NCI-H1930 (cell line): Measurements from ENCODE around the gene LEAP2.
A peak's percentile ranks its signal among the peaks of the same experiment; 100 is the strongest.
"Not testable (repeated sequence)": the region's sequence is repeated elsewhere in the genome, so short reads cannot be mapped to it uniquely, and the experiment has no call there.

Source experiments
- DNase-seq, 2 experiments: peaks; one replicate each; lab custom pipeline; 2025; lab: John Stamatoyannopoulos, UW

The LEAP2 gene

GRCh38 chr5:132840896-132841295, 32.6 kb upstream of the LEAP2 start:
- no peak for DNase-seq

DNA sequence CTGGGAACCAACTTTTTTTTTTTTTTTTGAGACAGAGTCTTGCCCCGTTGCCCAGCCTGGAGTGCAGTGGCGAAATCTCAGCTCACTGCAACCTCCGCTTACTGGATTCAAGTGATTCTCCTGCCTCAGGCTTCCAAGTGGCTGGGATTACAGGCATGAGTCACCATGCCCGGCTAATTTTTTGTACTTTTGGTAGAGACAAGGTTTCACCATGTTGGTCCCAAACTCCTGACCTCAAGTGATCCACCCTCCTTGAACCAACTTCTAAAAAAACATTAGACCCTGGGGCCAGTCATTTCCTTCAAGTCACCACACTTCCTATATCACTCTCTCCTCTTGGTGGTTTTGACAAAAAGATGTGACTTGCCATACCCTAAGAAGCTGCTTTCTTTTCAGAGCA, 32.2 kb upstream of the LEAP2 start:
- no peak for DNase-seq

DNA sequence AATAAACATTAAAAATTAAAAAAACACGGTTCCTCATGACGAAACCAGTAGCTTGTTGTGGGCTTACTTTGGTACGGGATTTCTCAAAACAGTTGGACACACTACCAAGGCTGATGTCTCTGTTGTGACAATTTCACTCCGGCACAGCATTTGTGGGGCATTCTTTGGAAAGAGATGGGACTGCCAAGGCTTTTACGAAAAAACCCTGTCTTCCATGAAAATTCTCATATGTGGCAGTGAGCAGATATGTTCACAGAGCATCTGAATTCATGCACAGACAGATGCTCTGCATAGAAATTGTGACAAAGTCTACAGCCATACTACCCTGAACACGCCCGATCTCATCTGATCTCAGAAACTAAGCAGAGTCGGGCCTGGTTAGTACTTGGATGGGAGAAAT, 25.2 kb upstream of the LEAP2 start:
- no peak for DNase-seq

DNA sequence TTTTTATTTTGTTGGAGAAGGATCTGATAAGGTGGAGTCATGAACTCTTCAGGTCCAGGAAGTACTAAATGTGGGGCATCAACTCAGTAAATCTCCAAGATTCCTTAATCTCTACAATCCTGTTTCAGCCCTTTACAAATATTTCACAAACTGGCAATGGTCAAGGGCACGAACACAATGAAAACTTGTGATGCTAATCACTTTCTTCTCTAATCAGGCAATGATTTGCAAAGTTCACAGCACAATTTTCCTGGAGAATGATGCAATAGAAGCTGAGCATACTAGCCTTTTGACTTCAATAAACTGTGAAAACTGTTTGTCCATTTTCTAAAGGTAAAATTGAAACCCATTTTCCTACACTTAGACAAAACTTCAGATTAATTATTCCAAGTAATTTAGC, 24.1 kb upstream of the LEAP2 start:
- DNase-seq, result no peak

- no peak for DNase-seq
Observed at GRCh38 chr5:132850066-132850465, 23.4 kb upstream of the LEAP2 start.

DNA sequence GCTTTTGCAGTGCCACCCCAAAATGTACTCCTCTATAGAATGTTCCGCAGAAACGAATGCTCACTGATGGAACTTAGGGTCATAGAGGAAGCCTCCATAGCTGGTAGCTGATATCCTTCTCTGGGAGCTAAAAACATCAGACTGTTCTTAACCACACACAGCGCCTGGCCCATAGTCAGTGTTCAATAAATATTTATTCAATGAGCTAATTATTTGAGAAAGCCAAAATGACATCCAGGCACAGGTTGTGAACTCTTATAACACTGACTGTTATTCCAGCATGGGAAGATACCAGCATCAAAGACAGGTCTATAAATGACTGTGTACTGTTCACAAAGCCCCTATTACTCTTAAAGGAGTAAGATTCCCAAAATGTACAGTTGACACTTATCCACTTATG, 20.1 kb upstream of the LEAP2 start:
- no peak for DNase-seq

DNA sequence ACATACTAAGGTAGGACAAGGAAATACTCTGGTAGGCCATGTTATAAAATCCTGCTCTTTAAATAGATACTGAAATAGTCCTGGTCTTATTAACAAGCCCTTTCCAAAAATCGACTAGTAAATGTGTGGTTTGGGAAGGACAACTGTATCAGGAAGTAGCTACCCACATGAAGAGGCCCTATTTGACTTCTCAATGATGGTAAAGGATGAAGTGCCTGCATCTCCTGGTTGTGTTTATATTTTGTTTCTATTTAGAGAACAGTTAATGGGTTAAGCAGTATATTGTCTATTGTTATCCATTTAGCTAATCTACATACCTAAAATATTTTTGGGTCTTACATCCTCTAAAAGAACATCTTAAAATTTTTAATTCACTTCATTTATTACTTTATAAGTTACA, 19.7 kb upstream of the LEAP2 start:
- no peak for DNase-seq

DNA sequence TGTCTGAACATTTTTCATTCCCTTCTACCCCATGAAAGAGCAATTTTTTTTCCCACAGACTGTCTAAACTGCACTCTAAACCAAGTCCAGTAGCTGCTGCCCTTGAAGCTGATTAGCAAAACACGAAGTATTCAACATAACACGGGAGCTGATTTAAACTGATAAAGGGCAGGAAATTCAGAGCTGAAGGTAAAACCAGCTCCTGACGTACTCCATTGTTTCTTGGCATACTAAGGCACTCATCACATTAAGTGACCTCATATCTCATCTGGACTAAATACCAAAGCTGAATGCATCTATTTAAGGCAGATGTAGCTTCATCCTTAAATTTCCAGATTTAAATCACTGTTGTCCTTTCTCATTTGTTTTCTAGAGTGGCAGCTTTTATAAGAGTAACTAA, 19.2 kb upstream of the LEAP2 start:
- no peak for DNase-seq

GRCh38 chr5:132854992-132855391, 18.5 kb upstream of the LEAP2 start:
- not testable (repeated sequence) for DNase-seq

DNA sequence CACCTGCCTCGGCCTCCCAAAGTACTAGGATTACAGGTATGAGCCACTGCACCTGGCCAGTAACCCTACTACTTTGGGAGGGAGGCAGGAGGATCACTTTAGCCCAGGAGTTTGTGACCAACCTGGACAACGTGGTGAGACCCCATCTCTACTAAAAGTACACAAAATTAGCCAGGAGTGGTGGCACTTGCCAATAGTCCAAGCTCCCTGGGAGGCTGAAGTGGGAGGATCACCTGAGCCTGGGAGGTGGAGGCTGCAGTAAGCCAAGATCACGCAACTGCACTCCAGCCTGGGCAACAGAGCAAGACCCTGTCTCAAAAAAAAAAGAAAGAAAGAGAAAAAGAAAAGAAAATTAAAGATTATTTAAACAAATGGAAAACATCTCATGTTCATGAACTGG, 17.5 kb upstream of the LEAP2 start:
- no peak for DNase-seq

GRCh38 chr5:132859889-132860437, 13.5 kb upstream of the LEAP2 start:
- DNase-seq, result no peak

DNA sequence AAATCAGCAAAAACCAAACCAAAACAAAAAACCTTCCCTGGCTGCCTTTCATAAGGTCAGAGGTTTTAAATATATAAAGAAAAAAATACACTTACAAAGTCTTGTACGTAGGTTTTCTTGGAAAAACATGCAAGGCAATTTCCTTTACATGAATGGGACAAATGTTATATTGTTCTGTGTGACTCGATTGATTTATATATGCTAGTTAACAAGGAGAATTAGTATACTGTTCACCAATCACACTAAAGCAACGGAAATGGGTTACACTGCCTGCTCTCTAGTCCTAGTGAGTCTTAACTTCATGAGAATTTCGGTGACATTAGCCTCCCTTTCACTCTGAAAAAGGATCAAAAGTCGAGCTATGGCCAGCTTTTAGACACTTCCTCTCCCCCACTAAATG, 12.7 kb upstream of the LEAP2 start:
- no peak for DNase-seq

DNA sequence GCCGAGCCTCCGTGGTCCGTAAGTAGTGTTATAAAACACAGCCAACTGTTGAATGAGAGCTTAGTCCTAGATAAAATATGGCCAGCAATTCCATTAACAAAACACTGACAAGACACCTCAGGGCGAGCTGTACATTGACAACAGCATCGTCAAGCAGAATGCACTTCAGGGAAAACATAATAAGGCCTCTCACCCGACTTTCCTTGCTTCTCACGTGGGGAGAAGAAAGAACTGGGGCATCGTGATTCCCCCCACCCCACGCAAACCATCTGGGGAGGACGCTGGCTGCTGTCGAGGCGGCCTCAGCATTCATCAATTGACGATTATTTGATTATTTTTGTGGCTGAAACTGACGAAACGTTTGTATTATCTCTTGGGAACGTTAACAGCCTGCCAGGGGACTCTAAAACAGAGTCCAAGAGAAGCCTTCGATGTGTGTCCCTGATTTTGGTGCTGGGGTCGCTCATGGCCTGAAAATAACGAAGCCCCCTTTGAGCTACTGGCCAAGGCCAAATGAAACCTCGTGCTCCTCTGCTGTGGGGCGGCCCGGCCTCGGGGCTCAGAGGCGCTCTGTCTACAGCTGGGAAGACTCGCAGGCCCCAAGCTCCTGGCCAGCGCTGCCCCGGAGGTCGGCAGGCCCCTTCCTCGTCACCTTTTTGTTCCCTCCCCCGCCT, 7.7 kb upstream of the LEAP2 start:
- no peak for DNase-seq

DNA sequence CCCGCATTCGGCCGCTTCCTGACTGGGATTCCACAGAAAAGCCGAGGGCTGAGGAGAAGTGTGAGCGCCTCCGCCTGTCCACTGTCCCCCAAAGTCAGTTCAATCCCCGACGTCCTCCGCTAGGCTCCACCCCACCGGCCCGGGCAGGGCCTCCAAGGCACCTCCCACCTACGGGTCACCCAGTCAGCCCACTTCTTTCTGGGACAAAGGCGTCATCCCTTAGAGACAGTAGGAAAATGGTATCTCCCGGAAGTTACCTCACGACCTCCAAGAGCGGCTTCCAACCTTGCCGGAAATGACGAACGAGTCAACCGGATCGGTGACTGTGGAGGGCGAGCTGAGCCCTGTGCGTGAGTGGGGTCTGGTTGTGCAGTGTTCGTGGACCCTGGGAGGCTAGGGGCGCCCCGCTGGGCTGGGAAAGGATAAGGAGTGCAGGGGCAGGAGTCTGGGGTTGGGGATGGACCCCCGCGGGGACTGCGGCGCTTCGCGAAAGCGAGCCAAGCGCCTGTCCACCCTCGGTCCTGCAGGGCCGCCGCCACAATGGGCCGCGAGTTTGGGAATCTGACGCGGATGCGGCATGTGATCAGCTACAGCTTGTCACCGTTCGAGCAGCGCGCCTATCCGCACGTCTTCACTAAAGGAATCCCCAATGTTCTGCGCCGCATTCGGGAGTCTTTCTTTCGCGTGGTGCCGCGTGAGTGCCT, 7.0 kb upstream of the LEAP2 start, which contains the start of the genes GDF9 and UQCRQ:
TSS of gene GDF9 (minus strand) at position 128 of the 704 bp plus-strand sequence. CDS start 1,936 bp downstream, outside the sequence.
TSS of gene UQCRQ (plus strand) at position 301 of the 704 bp plus-strand sequence. CDS start at position 541, 240 bp downstream.
- peak; percentile 89 to 92 for DNase-seq

- DNase-seq, result no peak
Observed at GRCh38 chr5:132867046-132867451, 6.4 kb upstream of the LEAP2 start.

DNA sequence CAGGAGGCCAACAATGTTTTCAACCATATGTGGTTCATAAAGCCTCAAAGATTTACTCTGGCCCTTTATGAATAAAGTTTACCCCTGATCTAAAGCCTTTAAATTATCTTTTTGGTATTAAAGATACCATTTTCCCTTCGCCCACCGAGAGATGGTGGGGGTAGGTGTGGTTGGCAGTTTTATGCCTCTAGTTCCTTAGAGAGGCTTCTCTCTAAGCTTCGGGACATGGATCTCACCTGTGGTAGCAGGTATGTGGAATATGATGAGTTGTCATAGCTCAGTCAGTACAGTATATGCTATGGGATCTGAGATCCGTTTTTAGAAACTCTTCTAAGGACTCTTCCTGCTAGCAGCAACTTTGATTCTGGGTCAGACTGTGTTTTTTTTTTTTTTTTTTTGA, 4.7 kb upstream of the LEAP2 start:
- DNase-seq, result no peak

GRCh38 chr5:132870801-132871200, 2.7 kb upstream of the LEAP2 start:
- no peak for DNase-seq

- DNase-seq, result no peak
Observed at GRCh38 chr5:132871459-132872284, 1.8 kb upstream of the LEAP2 start.

DNA sequence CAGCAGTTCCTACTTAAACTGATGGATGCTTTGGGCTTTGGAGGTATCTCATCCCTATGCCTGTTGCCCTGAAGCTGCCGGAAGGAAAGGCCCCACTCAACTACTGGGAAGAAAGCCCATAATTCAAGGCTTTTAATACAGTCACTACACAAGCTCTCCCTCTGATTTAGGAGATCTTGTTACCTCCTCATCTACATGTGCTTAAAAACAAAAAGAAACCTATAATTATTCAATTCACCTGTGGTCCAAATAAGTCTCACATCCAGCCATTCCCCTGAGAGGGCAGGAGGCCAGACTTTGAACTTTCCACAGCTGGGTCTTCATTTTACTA, 715 bp upstream of the LEAP2 start:
- no peak for DNase-seq

GRCh38 chr5:132873930-132874271, 433 bp downstream of the LEAP2 start:
- DNase-seq, result no peak

- DNase-seq, result no peak
Observed at GRCh38 chr5:132876020-132876759, 2.7 kb downstream of the LEAP2 start.

DNA sequence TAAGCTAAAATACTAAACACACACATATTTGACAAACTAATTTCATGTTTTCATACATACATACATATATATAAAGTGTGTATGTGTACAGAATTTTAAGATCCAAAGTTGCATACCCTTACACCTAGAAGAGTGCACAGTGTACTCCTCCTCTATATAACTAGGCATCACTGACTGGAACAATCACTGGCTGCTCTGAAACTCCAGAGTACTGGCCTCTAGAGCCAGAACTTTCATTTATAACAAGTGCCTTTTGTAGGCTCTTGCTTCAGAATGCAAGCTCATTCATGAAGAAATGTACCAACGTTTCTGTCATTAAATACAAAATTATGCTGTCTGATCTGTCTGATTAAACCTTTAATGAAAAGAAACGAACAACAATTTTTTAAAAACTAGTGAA, 4.0 kb downstream of the LEAP2 start:
- DNase-seq, result no peak
